ENCODE results near the gene RSPH9. TPM values are rescaled to one million over a fixed set of nuclear protein-coding genes. Genes with fewer than 3 reads are reported as not detected.

RSPH9 gene
- total RNA-seq, 4 donors from 2014 or later = 0.17 to 0.34 TPM; not detected in 2

GRCh38 chr6:43720999-43721398 lies 76.2 kb downstream of the RSPH9 start:
- TF ChIP-seq, protein P1, sequence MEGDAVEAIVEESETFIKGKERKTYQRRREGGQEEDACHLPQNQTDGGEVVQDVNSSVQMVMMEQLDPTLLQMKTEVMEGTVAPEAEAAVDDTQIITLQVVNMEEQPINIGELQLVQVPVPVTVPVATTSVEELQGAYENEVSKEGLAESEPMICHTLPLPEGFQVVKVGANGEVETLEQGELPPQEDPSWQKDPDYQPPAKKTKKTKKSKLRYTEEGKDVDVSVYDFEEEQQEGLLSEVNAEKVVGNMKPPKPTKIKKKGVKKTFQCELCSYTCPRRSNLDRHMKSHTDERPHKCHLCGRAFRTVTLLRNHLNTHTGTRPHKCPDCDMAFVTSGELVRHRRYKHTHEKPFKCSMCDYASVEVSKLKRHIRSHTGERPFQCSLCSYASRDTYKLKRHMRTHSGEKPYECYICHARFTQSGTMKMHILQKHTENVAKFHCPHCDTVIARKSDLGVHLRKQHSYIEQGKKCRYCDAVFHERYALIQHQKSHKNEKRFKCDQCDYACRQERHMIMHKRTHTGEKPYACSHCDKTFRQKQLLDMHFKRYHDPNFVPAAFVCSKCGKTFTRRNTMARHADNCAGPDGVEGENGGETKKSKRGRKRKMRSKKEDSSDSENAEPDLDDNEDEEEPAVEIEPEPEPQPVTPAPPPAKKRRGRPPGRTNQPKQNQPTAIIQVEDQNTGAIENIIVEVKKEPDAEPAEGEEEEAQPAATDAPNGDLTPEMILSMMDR (IDR thresholded peaks at IDR 0.05) = no peak
- no peak for TF ChIP-seq POLR2AphosphoS5 (IDR thresholded peaks at IDR 0.05)
- no peak for TF ChIP-seq EP300 (IDR thresholded peaks at IDR 0.05)
- TF ChIP-seq POLR2A (IDR thresholded peaks at IDR 0.05; ENCODE audit: low read depth) = no peak
- H3K4me3 ChIP-seq = no peak overlapping the region
- H3K4me1 ChIP-seq = peaks cover 10 to 26% (median 19%) of the 10 kb centered on the region in 4 donors
- WGBS = 97% methylated on average over 4 of the region's 4 CpGs
- no peaks in the 10 kb centered on the region for H3K9me3 ChIP-seq
- H3K27ac ChIP-seq (replicated peaks in 1 of 4) = no peak overlapping the region
- intact Hi-C loops (cut with DNase I) = no loop called here
- peaks cover 0 to 5% (median 0%) of the 10 kb centered on the region in 4 donors for H3K27me3 ChIP-seq
- no peaks in the 10 kb centered on the region for H3K36me3 ChIP-seq
- no peak for DNase-seq (ENCODE audit: extremely low spot score)

Other genes with a start within 250 kb of the RSPH9 start
- gene ABCC10, start 217.5 kb upstream of the RSPH9 start, total RNA-seq = 10 to 100 TPM in 3 of 4 donors, 1 to 10 TPM in 1; 7.6 to 19.4 (median 12.5) TPM
- gene DLK2, start 189.5 kb upstream of the RSPH9 start, total RNA-seq = under 1 TPM in 2 of 4 donors, not detected in 2; 0.32 to 0.33 TPM
- 10 to 100 TPM; 19.9 to 34.4 (median 26.4) TPM for gene TJAP1, start 167.5 kb upstream of the RSPH9 start, total RNA-seq
- 1 to 10 TPM in 1 of 4 donors, under 1 TPM in 2, not detected in 1; 0.50 to 1.4 (median 0.75) TPM for gene LRRC73, start 134.7 kb upstream of the RSPH9 start, total RNA-seq
- gene YIPF3, start 128.1 kb upstream of the RSPH9 start, total RNA-seq = 10 to 100 TPM; 73.6 to 96.9 (median 84.9) TPM
- 10 to 100 TPM in 3 of 4 donors, 1 to 10 TPM in 1; 9.1 to 30.3 (median 17.6) TPM for gene POLR1C, start 127.9 kb upstream of the RSPH9 start, total RNA-seq
- 10 to 100 TPM; 12.5 to 17.1 (median 15.7) TPM for gene XPO5, start 69.0 kb upstream of the RSPH9 start, total RNA-seq
- gene POLH, start 68.9 kb upstream of the RSPH9 start, total RNA-seq = 1 to 10 TPM; 6.1 to 9.6 (median 7.7) TPM
- 10 to 100 TPM; 28.2 to 31.0 (median 30.0) TPM for gene GTPBP2, start 15.8 kb upstream of the RSPH9 start, total RNA-seq
- 10 to 100 TPM; 17.9 to 26.7 (median 21.6) TPM for gene MAD2L1BP, start 9.2 kb upstream of the RSPH9 start, total RNA-seq
- gene MRPS18A, start 42.8 kb downstream of the RSPH9 start, total RNA-seq = 10 to 100 TPM; 30.7 to 47.4 (median 37.1) TPM
- gene VEGFA, start 125.2 kb downstream of the RSPH9 start, total RNA-seq = 10 to 100 TPM; 39.2 to 58.5 (median 45.0) TPM

All from esophagus muscularis mucosa (tissue), 4 donors.